HCT116 (cell line): ENCODE data around the gene KIF5C.

Source experiments
- CTCF ChIP-seq, 3 experiments: fragments of 200-600 bp in 1 of 3; sonication (generic) in 1 of 3; IDR thresholded peaks in 2 of 3; conservative IDR thresholded peaks in 1 of 3; 2 replicates each; pipeline ENCODE4 v1.5.1; 2012 to 2017; ENCODE audit warnings: low read depth in 2 of 3, low read length in 2 of 3, antibody characterized with exemption in 1 of 3, borderline replicate concordance in 1 of 3, control low read depth in 1 of 3, mild to moderate bottlenecking in 1 of 3, mixed read lengths in 1 of 3, mixed run types in 1 of 3, moderate library complexity in 1 of 3; ENCODE audit not compliant: insufficient read depth in 1 of 3
- EZH2phosphoT487 ChIP-seq: fragments of 200-600 bp; IDR thresholded peaks from 2 replicates; pipeline ENCODE4 v1.6.1; 2018; ENCODE audit warnings: antibody characterized with exemption, borderline replicate concordance
- MAX ChIP-seq: IDR thresholded peaks from 2 replicates; pipeline ENCODE4 v1.6.1; 2012
- POLR2A ChIP-seq: IDR thresholded peaks from 2 replicates; pipeline ENCODE4 v1.7.0; 2011; ENCODE audit warnings: borderline replicate concordance; ENCODE audit not compliant: insufficient read depth, insufficient read length; ENCODE audit errors: extremely low read depth
- POLR2AphosphoS5 ChIP-seq: IDR thresholded peaks from 2 replicates; pipeline ENCODE4 v1.6.1; 2011; ENCODE audit warnings: mild to moderate bottlenecking, low read depth, low read length, moderate library complexity
- RAD21 ChIP-seq: IDR thresholded peaks from 2 replicates; pipeline ENCODE4 v1.6.1; 2012; ENCODE audit warnings: low read depth, mild to moderate bottlenecking
- REST ChIP-seq: IDR thresholded peaks from 2 replicates; pipeline ENCODE4 v1.6.1; 2012; ENCODE audit warnings: low read depth
- ZBTB33 ChIP-seq: IDR thresholded peaks from 2 replicates; pipeline ENCODE4 v1.6.1; 2011; ENCODE audit warnings: mild to moderate bottlenecking, low read length, moderate library complexity; ENCODE audit not compliant: insufficient replicate concordance; ENCODE audit errors: extremely low read depth

- no peak for TF ChIP-seq REST
- no peak for TF ChIP-seq POLR2AphosphoS5
- no peak for TF ChIP-seq ZBTB33
- TF ChIP-seq CTCF (IDR thresholded peaks at IDR 0.05 in 2 of 3, conservative IDR thresholded peaks at IDR 0.05 in 1 of 3; ENCODE audit: borderline replicate concordance in 1 of 3, insufficient read depth in 1 of 3, low read depth in 2 of 3, low read length in 2 of 3), result peak in 2 of 3 experiments; percentile 19 to 32; a peak in 3 of 6 replicates
- TF ChIP-seq POLR2A, result no peak
- TF ChIP-seq RAD21, result peak; percentile 24
- no peak for TF ChIP-seq MAX
- no peak for TF ChIP-seq EZH2phosphoT487
Measured at GRCh38 chr2:148936857-148937450, 61.9 kb downstream of the KIF5C start.
